Measurements from ENCODE around the gene BMP4. TPM values are rescaled to one million over a fixed set of nuclear protein-coding genes. Genes with fewer than 3 reads are reported as not detected.

BMP4 gene
- total and polyA plus RNA-seq, 4 donors = 2.0 to 4.2 (median 2.4) TPM

DNA sequence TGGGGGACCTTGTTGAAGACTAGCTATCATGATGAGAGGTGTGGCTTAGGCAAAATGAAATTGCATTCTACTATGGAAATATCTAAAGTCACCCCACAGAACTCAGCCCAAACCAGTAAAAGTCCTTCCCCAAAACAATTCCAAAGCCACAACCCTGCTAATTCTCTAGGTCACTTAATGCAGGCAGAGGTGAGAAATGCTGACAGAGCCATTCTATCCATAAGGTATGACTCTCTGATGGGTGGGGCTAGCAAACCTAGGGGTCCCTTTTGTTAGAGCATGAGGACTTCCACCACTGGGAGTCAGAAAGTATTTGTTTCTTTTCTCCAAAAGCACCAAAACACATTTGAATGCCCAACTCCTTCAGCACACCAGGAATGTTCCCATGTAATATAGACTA lies 12.7 kb upstream of the BMP4 start (continued):
- TF ChIP-seq TAF1 (conservative IDR thresholded peaks at IDR 0.05) = no peak

DNA sequence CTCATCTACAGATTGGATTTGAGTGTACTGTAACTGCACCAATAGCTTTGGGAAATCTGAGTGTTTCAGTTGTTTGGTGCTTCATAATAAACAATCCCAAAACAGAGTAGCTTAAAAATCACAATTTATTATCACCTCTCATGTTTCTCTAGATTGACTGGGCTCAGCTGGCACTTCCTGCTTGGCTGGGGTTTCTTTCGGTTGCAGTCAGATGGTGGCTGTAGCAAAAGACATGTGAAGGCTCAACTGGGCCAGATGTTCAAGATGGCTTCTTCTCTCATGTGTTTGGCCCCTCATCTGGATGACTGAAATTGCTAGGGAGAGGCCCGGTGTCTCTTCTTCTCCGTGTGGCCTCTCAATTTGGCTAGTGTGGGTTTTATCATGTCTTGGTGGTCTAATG lies 12.1 kb upstream of the BMP4 start:
- TF ChIP-seq, protein P1, sequence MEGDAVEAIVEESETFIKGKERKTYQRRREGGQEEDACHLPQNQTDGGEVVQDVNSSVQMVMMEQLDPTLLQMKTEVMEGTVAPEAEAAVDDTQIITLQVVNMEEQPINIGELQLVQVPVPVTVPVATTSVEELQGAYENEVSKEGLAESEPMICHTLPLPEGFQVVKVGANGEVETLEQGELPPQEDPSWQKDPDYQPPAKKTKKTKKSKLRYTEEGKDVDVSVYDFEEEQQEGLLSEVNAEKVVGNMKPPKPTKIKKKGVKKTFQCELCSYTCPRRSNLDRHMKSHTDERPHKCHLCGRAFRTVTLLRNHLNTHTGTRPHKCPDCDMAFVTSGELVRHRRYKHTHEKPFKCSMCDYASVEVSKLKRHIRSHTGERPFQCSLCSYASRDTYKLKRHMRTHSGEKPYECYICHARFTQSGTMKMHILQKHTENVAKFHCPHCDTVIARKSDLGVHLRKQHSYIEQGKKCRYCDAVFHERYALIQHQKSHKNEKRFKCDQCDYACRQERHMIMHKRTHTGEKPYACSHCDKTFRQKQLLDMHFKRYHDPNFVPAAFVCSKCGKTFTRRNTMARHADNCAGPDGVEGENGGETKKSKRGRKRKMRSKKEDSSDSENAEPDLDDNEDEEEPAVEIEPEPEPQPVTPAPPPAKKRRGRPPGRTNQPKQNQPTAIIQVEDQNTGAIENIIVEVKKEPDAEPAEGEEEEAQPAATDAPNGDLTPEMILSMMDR (IDR thresholded peaks at IDR 0.05; ENCODE audit: low read depth, low read length, missing input control) = no peak
- no peak for TF ChIP-seq RXRA (IDR thresholded peaks at IDR 0.05)
- TF ChIP-seq, protein P2, sequence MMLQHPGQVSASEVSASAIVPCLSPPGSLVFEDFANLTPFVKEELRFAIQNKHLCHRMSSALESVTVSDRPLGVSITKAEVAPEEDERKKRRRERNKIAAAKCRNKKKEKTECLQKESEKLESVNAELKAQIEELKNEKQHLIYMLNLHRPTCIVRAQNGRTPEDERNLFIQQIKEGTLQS (IDR thresholded peaks at IDR 0.05) = no peak
- no peak for TF ChIP-seq TAF1 (conservative IDR thresholded peaks at IDR 0.05)
- no peak for TF ChIP-seq SP1 (IDR thresholded peaks at IDR 0.05)
- no peak for TF ChIP-seq HNF4G (IDR thresholded peaks at IDR 0.05)
- TF ChIP-seq, protein P3, sequence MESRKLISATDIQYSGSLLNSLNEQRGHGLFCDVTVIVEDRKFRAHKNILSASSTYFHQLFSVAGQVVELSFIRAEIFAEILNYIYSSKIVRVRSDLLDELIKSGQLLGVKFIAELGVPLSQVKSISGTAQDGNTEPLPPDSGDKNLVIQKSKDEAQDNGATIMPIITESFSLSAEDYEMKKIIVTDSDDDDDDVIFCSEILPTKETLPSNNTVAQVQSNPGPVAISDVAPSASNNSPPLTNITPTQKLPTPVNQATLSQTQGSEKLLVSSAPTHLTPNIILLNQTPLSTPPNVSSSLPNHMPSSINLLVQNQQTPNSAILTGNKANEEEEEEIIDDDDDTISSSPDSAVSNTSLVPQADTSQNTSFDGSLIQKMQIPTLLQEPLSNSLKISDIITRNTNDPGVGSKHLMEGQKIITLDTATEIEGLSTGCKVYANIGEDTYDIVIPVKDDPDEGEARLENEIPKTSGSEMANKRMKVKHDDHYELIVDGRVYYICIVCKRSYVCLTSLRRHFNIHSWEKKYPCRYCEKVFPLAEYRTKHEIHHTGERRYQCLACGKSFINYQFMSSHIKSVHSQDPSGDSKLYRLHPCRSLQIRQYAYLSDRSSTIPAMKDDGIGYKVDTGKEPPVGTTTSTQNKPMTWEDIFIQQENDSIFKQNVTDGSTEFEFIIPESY (IDR thresholded peaks at IDR 0.05) = no peak
- no peak for TF ChIP-seq EGR1 (IDR thresholded peaks at IDR 0.05; ENCODE audit: low read depth in 2 of 2)
- peaks cover 0 to 3% (median under 1%) of the 10 kb centered on the region in 4 donors for H3K4me1 ChIP-seq (ENCODE audit: control insufficient read depth in 4 of 4, insufficient read depth in 4 of 4, low read length in 3 of 4)
- no peaks in the 10 kb centered on the region for H3K9me3 ChIP-seq (ENCODE audit: control insufficient read depth in 4 of 4, low read length in 3 of 4)
- no peak overlapping the region for H3K4me3 ChIP-seq (ENCODE audit: low read depth in 1 of 3, low read length in 3 of 3)
- no peaks in the 10 kb centered on the region for H3K27me3 ChIP-seq (ENCODE audit: control insufficient read depth in 4 of 4, insufficient read depth in 4 of 4, low read length in 3 of 4)
- H3K9ac ChIP-seq (ENCODE audit: low read depth in 1 of 2, low read length in 2 of 2) = no peak overlapping the region
- 89% methylated on average over 3 of the region's 3 CpGs for WGBS
- no peak for DNase-seq (ENCODE audit: low spot score)
- H3K27ac ChIP-seq (ENCODE audit: low read depth in 1 of 2, low read length in 2 of 2) = no peak overlapping the region
- H3K36me3 ChIP-seq (ENCODE audit: control insufficient read depth in 4 of 4, insufficient read depth in 3 of 4, low read depth in 1 of 4, low read length in 3 of 4) = no peaks in the 10 kb centered on the region

DNA sequence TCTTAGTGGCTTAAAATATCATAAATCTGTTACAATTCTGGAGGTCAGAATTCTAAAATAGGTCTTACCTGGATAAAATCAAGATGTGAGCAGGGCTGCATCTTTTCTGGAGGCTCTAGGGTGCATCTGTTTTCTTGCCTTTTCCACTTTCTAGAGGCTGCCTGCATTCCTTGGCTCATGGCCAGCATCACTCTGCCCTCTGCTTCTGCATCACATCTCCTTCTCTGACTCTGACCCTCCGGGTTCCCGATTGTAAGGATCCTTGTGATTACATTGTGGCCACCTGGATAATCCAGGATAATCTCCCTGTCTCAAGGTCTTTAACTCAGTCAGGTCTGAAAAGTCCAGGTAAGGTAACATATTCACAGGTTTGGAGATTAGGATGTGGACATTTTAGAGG lies 11.0 kb upstream of the BMP4 start:
- no peak for DNase-seq (ENCODE audit: low spot score)

More for the DNA sequence above, 11.0 kb upstream of the BMP4 start:
- no peak overlapping the region for H3K27ac ChIP-seq (ENCODE audit: low read depth in 1 of 2, low read length in 2 of 2)
- TF ChIP-seq YY1 (IDR thresholded peaks at IDR 0.05) = no peak
- no peak for TF ChIP-seq NR2F2 (IDR thresholded peaks at IDR 0.05)
- TF ChIP-seq, protein P2 (IDR thresholded peaks at IDR 0.05) = no peak
- TF ChIP-seq EGR1 (IDR thresholded peaks at IDR 0.05; ENCODE audit: low read depth in 2 of 2) = no peak
- TF ChIP-seq, protein P4, sequence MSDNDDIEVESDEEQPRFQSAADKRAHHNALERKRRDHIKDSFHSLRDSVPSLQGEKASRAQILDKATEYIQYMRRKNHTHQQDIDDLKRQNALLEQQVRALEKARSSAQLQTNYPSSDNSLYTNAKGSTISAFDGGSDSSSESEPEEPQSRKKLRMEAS (IDR thresholded peaks at IDR 0.05) = no peak
- TF ChIP-seq HNF4A (conservative IDR thresholded peaks at IDR 0.05) = no peak
- TF ChIP-seq FOXA2 (IDR thresholded peaks at IDR 0.05) = no peak
- no peak for TF ChIP-seq TAF1 (conservative IDR thresholded peaks at IDR 0.05)
- TF ChIP-seq, protein P5, sequence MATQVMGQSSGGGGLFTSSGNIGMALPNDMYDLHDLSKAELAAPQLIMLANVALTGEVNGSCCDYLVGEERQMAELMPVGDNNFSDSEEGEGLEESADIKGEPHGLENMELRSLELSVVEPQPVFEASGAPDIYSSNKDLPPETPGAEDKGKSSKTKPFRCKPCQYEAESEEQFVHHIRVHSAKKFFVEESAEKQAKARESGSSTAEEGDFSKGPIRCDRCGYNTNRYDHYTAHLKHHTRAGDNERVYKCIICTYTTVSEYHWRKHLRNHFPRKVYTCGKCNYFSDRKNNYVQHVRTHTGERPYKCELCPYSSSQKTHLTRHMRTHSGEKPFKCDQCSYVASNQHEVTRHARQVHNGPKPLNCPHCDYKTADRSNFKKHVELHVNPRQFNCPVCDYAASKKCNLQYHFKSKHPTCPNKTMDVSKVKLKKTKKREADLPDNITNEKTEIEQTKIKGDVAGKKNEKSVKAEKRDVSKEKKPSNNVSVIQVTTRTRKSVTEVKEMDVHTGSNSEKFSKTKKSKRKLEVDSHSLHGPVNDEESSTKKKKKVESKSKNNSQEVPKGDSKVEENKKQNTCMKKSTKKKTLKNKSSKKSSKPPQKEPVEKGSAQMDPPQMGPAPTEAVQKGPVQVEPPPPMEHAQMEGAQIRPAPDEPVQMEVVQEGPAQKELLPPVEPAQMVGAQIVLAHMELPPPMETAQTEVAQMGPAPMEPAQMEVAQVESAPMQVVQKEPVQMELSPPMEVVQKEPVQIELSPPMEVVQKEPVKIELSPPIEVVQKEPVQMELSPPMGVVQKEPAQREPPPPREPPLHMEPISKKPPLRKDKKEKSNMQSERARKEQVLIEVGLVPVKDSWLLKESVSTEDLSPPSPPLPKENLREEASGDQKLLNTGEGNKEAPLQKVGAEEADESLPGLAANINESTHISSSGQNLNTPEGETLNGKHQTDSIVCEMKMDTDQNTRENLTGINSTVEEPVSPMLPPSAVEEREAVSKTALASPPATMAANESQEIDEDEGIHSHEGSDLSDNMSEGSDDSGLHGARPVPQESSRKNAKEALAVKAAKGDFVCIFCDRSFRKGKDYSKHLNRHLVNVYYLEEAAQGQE (IDR thresholded peaks at IDR 0.05) = no peak
- no peak for TF ChIP-seq FOXA1 (IDR thresholded peaks at IDR 0.05)
- no peak for TF ChIP-seq JUND (IDR thresholded peaks at IDR 0.05)
- TF ChIP-seq, protein P1 (IDR thresholded peaks at IDR 0.05; ENCODE audit: low read depth, low read length, missing input control) = no peak
- H3K36me3 ChIP-seq (ENCODE audit: control insufficient read depth in 4 of 4, insufficient read depth in 3 of 4, low read depth in 1 of 4, low read length in 3 of 4) = no peaks in the 10 kb centered on the region
- peaks cover 0 to 3% (median 1%) of the 10 kb centered on the region in 4 donors for H3K27me3 ChIP-seq (ENCODE audit: control insufficient read depth in 4 of 4, insufficient read depth in 4 of 4, low read length in 3 of 4)
- H3K4me3 ChIP-seq (ENCODE audit: low read depth in 1 of 3, low read length in 3 of 3) = no peak overlapping the region
- peaks cover 0 to 9% (median 7%) of the 10 kb centered on the region in 4 donors for H3K4me1 ChIP-seq (ENCODE audit: control insufficient read depth in 4 of 4, insufficient read depth in 4 of 4, low read length in 3 of 4)
- H3K9ac ChIP-seq (ENCODE audit: low read depth in 1 of 2, low read length in 2 of 2) = no peak overlapping the region
- WGBS = 84% methylated on average over 2 of the region's 2 CpGs
- H3K9me3 ChIP-seq (ENCODE audit: control insufficient read depth in 4 of 4, low read length in 3 of 4) = no peaks in the 10 kb centered on the region

Measured in liver (tissue), 9 donors.